Measurements from ENCODE around the gene UNC5A.

Gene UNC5A

GRCh38 chr5:176865964-176866363, 55.6 kb downstream of the UNC5A start:
- H4K8ac ChIP-seq (ENCODE audit: low read depth, low read length), result no peak overlapping the region
- H3K27ac ChIP-seq (ENCODE audit: low read depth, low read length), result no peak overlapping the region
- peaks cover 6% of the 10 kb centered on the region for H3K9me3 ChIP-seq (ENCODE audit: insufficient read depth, low read depth, low read length)
- H3K36me3 ChIP-seq (ENCODE audit: control insufficient read depth in 1 of 2, insufficient read depth in 2 of 2, low read length in 2 of 2), result no peaks in the 10 kb centered on the region
- H2BK120ac ChIP-seq (ENCODE audit: insufficient read depth, low read length, poor library complexity), result no peak overlapping the region
- H3K14ac ChIP-seq (ENCODE audit: low read length), result no peak overlapping the region
- no peak overlapping the region for H4K12ac ChIP-seq (ENCODE audit: low read depth, low read length)
- no peak overlapping the region for H4K91ac ChIP-seq (ENCODE audit: low read depth, low read length)
- no peak overlapping the region for H3K18ac ChIP-seq (ENCODE audit: low read length)
- H2BK12ac ChIP-seq (ENCODE audit: low read length), result no peak overlapping the region
- WGBS (ENCODE audit: extremely low coverage, insufficient coverage, insufficient read length), result no CpG with 5 or more reads among the region's 7 CpGs
- H2AK5ac ChIP-seq (ENCODE audit: low read length), result no peak overlapping the region
- no peak overlapping the region for H2BK5ac ChIP-seq (ENCODE audit: low read depth, low read length, poor library complexity)
- H3K23ac ChIP-seq (ENCODE audit: low read length), result no peak overlapping the region
- H3K27me3 ChIP-seq (ENCODE audit: insufficient read depth, low read length), result no peaks in the 10 kb centered on the region
- peak overlapping the region; percentile 10 for H3K4me3 ChIP-seq (ENCODE audit: low read depth, low read length)
- no peaks in the 10 kb centered on the region for H3K4me1 ChIP-seq (ENCODE audit: control insufficient read depth in 1 of 2, insufficient read depth in 2 of 2, low read length in 2 of 2)
- no peak overlapping the region for H3K9ac ChIP-seq (ENCODE audit: low read length)
- no peaks in the 10 kb centered on the region for H3K79me1 ChIP-seq (ENCODE audit: low read length)
- DNase-seq, result no peak
- H2AFZ ChIP-seq (ENCODE audit: insufficient read depth, low read length, poor library complexity), result no peak overlapping the region
- H3K4ac ChIP-seq (ENCODE audit: low read depth, low read length), result no peak overlapping the region
- H3K79me2 ChIP-seq (ENCODE audit: control insufficient read depth, insufficient read depth, low read length, poor library complexity), result no peaks in the 10 kb centered on the region
- H3K4me2 ChIP-seq (ENCODE audit: low read length), result no peak overlapping the region

- Histone ChIP-seq H3K4ac (ENCODE audit: low read depth, low read length) (no peak overlapping the region), H3K4me1 (ENCODE audit: control insufficient read depth in 1 of 2, insufficient read depth in 2 of 2, low read length in 2 of 2) (no peaks in the 10 kb centered on the region), H3K79me2 (ENCODE audit: control insufficient read depth, insufficient read depth, low read length, poor library complexity) (no peaks in the 10 kb centered on the region), H2AK5ac (ENCODE audit: low read length) (no peak overlapping the region), H3K4me3 (ENCODE audit: low read depth, low read length) (no peak overlapping the region), H2BK120ac (ENCODE audit: insufficient read depth, low read length, poor library complexity) (no peak overlapping the region), H2BK12ac (ENCODE audit: low read length) (no peak overlapping the region), H3K9ac (ENCODE audit: low read length) (no peak overlapping the region), H3K18ac (ENCODE audit: low read length) (no peak overlapping the region), H4K91ac (ENCODE audit: low read depth, low read length) (no peak overlapping the region), H3K36me3 (ENCODE audit: control insufficient read depth in 1 of 2, insufficient read depth in 2 of 2, low read length in 2 of 2) (no peaks in the 10 kb centered on the region), H3K14ac (ENCODE audit: low read length) (no peak overlapping the region), H4K8ac (ENCODE audit: low read depth, low read length) (no peak overlapping the region), H3K79me1 (ENCODE audit: low read length) (no peaks in the 10 kb centered on the region), H3K27ac (ENCODE audit: low read depth, low read length) (no peak overlapping the region), H3K9me3 (ENCODE audit: insufficient read depth, low read depth, low read length) (peaks cover 5% of the 10 kb centered on the region), H3K27me3 (ENCODE audit: insufficient read depth, low read length) (no peaks in the 10 kb centered on the region), H3K4me2 (ENCODE audit: low read length) (no peak overlapping the region), H4K12ac (ENCODE audit: low read depth, low read length) (no peak overlapping the region), H2AFZ (ENCODE audit: insufficient read depth, low read length, poor library complexity) (no peak overlapping the region), H3K23ac (ENCODE audit: low read length) (no peak overlapping the region), H2BK5ac (ENCODE audit: low read depth, low read length, poor library complexity) (no peak overlapping the region)
- no CpG with 5 or more reads among the region's 16 CpGs for WGBS (ENCODE audit: extremely low coverage, insufficient coverage, insufficient read length)
- no peak for DNase-seq
Measured at GRCh38 chr5:176866707-176867310, 56.5 kb downstream of the UNC5A start.

DNA sequence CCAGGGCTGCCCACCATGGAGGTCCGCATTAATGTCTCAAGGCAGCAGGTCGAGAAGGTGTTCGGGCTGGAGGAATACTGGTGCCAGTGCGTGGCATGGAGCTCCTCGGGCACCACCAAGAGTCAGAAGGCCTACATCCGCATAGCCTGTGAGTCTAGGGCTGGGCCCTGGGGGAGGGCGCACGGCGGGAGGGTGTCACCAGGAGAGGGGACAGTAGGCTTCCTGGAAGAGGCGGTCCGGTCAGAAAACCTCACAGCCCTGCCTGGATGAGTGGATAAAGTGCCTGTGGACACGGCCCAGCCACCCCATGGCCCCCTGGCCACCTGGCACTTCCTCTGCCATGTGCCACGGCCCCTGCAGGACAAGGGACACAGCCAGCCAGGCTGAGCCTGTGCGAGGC, 57.8 kb downstream of the UNC5A start:
- no peak overlapping the region for H3K27ac ChIP-seq (ENCODE audit: low read depth, low read length)
- no peak overlapping the region for H4K8ac ChIP-seq (ENCODE audit: low read depth, low read length)
- no peak overlapping the region for H3K4ac ChIP-seq (ENCODE audit: low read depth, low read length)
- no peaks in the 10 kb centered on the region for H3K27me3 ChIP-seq (ENCODE audit: insufficient read depth, low read length)
- H3K4me3 ChIP-seq (ENCODE audit: low read depth, low read length), result no peak overlapping the region
- no peak overlapping the region for H2AFZ ChIP-seq (ENCODE audit: insufficient read depth, low read length, poor library complexity)
- no peak overlapping the region for H3K14ac ChIP-seq (ENCODE audit: low read length)
- H3K9ac ChIP-seq (ENCODE audit: low read length), result no peak overlapping the region
- H2AK5ac ChIP-seq (ENCODE audit: low read length), result no peak overlapping the region
- peaks cover 2% of the 10 kb centered on the region for H3K9me3 ChIP-seq (ENCODE audit: insufficient read depth, low read depth, low read length)
- no peaks in the 10 kb centered on the region for H3K4me1 ChIP-seq (ENCODE audit: control insufficient read depth in 1 of 2, insufficient read depth in 2 of 2, low read length in 2 of 2)
- no peak overlapping the region for H2BK12ac ChIP-seq (ENCODE audit: low read length)
- H3K36me3 ChIP-seq (ENCODE audit: control insufficient read depth in 1 of 2, insufficient read depth in 2 of 2, low read length in 2 of 2), result no peaks in the 10 kb centered on the region
- H4K91ac ChIP-seq (ENCODE audit: low read depth, low read length), result no peak overlapping the region
- DNase-seq, result no peak
- H3K23ac ChIP-seq (ENCODE audit: low read length), result no peak overlapping the region
- H3K79me1 ChIP-seq (ENCODE audit: low read length), result no peaks in the 10 kb centered on the region
- no peak overlapping the region for H4K12ac ChIP-seq (ENCODE audit: low read depth, low read length)
- no CpG with 5 or more reads among the region's 14 CpGs for WGBS (ENCODE audit: extremely low coverage, insufficient coverage, insufficient read length)
- no peak overlapping the region for H2BK120ac ChIP-seq (ENCODE audit: insufficient read depth, low read length, poor library complexity)
- no peak overlapping the region for H3K18ac ChIP-seq (ENCODE audit: low read length)
- no peak overlapping the region for H3K4me2 ChIP-seq (ENCODE audit: low read length)
- H2BK5ac ChIP-seq (ENCODE audit: low read depth, low read length, poor library complexity), result no peak overlapping the region
- H3K79me2 ChIP-seq (ENCODE audit: control insufficient read depth, insufficient read depth, low read length, poor library complexity), result no peaks in the 10 kb centered on the region

GRCh38 chr5:176868731-176869130, 58.4 kb downstream of the UNC5A start:
- Histone ChIP-seq H3K9me3 (ENCODE audit: insufficient read depth, low read depth, low read length) (peaks cover 2% of the 10 kb centered on the region), H3K9ac (ENCODE audit: low read length) (no peak overlapping the region), H3K4me2 (ENCODE audit: low read length) (no peak overlapping the region), H3K4me3 (ENCODE audit: low read depth, low read length) (no peak overlapping the region), H3K27ac (ENCODE audit: low read depth, low read length) (no peak overlapping the region), H3K4ac (ENCODE audit: low read depth, low read length) (no peak overlapping the region), H2AK5ac (ENCODE audit: low read length) (no peak overlapping the region), H3K79me2 (ENCODE audit: control insufficient read depth, insufficient read depth, low read length, poor library complexity) (no peaks in the 10 kb centered on the region), H3K79me1 (ENCODE audit: low read length) (no peaks in the 10 kb centered on the region), H3K14ac (ENCODE audit: low read length) (no peak overlapping the region), H3K36me3 (ENCODE audit: control insufficient read depth in 1 of 2, insufficient read depth in 2 of 2, low read length in 2 of 2) (no peaks in the 10 kb centered on the region), H3K23ac (ENCODE audit: low read length) (no peak overlapping the region), H3K27me3 (ENCODE audit: insufficient read depth, low read length) (no peaks in the 10 kb centered on the region), H2BK12ac (ENCODE audit: low read length) (no peak overlapping the region), H2BK120ac (ENCODE audit: insufficient read depth, low read length, poor library complexity) (no peak overlapping the region), H2BK5ac (ENCODE audit: low read depth, low read length, poor library complexity) (no peak overlapping the region), H3K4me1 (ENCODE audit: control insufficient read depth in 1 of 2, insufficient read depth in 2 of 2, low read length in 2 of 2) (no peaks in the 10 kb centered on the region), H4K8ac (ENCODE audit: low read depth, low read length) (no peak overlapping the region), H4K12ac (ENCODE audit: low read depth, low read length) (no peak overlapping the region), H2AFZ (ENCODE audit: insufficient read depth, low read length, poor library complexity) (no peak overlapping the region), H4K91ac (ENCODE audit: low read depth, low read length) (no peak overlapping the region), H3K18ac (ENCODE audit: low read length) (no peak overlapping the region)
- no peak for DNase-seq
- no CpG with 5 or more reads among the region's 20 CpGs for WGBS (ENCODE audit: extremely low coverage, insufficient coverage, insufficient read length)

Measured in trophoblast cell (in vitro differentiated cells and primary cell).